H9 (cell line): ENCODE measurements around the gene SLC25A11. TPM values are rescaled to one million over a fixed set of nuclear protein-coding genes. Genes with fewer than 3 reads are reported as not detected.

Source experiments
- DNase-seq: peaks from one replicate; pipeline ENCODE4 v3.0.0-alpha.2; 2017
- H2AFZ ChIP-seq: one replicate; pipeline ENCODE4 v1.6.1; 2013; ENCODE audit warnings: mild to moderate bottlenecking, low read length, control low read depth, moderate library complexity
- H2AK5ac ChIP-seq: 2 replicates; pipeline ENCODE4 v1.6.1; 2013; ENCODE audit warnings: low read length, control low read depth, mixed read lengths; ENCODE audit not compliant: insufficient read length
- H2BK120ac ChIP-seq: one replicate; pipeline ENCODE4 v1.6.1; 2013; ENCODE audit warnings: low read depth, mild to moderate bottlenecking, low read length, control low read depth, inconsistent platforms; ENCODE audit not compliant: poor library complexity, severe bottlenecking
- H2BK12ac ChIP-seq: 2 replicates; pipeline ENCODE4 v1.6.1; 2013; ENCODE audit warnings: low read length, control low read depth, mixed read lengths, low read depth; ENCODE audit not compliant: insufficient read length
- H2BK15ac ChIP-seq: 2 replicates; pipeline ENCODE4 v1.6.1; 2013; ENCODE audit warnings: low read depth, low read length, control low read depth
- H2BK20ac ChIP-seq: one replicate; pipeline ENCODE4 v1.6.1; 2013; ENCODE audit warnings: low read depth, mild to moderate bottlenecking, low read length, control low read depth, inconsistent platforms; ENCODE audit not compliant: poor library complexity, severe bottlenecking
- H2BK5ac ChIP-seq: 2 replicates; pipeline ENCODE4 v1.6.1; 2013; ENCODE audit warnings: low read length, control low read depth, mixed read lengths; ENCODE audit not compliant: insufficient read length
- H3K14ac ChIP-seq: 2 replicates; pipeline ENCODE4 v1.6.1; 2013; ENCODE audit warnings: low read length, control low read depth; ENCODE audit not compliant: insufficient read depth
- H3K18ac ChIP-seq: 2 replicates; pipeline ENCODE4 v1.6.1; 2013; ENCODE audit warnings: low read depth, mild to moderate bottlenecking, mixed read lengths, low read length, control low read depth; ENCODE audit not compliant: insufficient read length
- H3K23ac ChIP-seq: 2 replicates; pipeline ENCODE4 v1.6.1; 2013; ENCODE audit warnings: low read length, control low read depth, mixed read lengths, low read depth; ENCODE audit not compliant: insufficient read length
- H3K23me2 ChIP-seq: 2 replicates; pipeline ENCODE4 v1.6.1; 2013; ENCODE audit warnings: low read depth, mild to moderate bottlenecking, mixed read lengths, low read length, control low read depth; ENCODE audit not compliant: insufficient read length, poor library complexity, severe bottlenecking
- H3K27ac ChIP-seq: 2 replicates; pipeline ENCODE4 v1.5.1; 2013; ENCODE audit warnings: low read length, control low read depth, mixed read lengths, low read depth; ENCODE audit not compliant: insufficient read length
- H3K27me3 ChIP-seq: 2 replicates; pipeline ENCODE4 v1.6.1; 2013; ENCODE audit warnings: low read length, control low read depth, inconsistent platforms; ENCODE audit not compliant: insufficient read depth
- H3K4ac ChIP-seq: 2 replicates; pipeline ENCODE4 v1.6.1; 2013; ENCODE audit warnings: low read depth, mild to moderate bottlenecking, control low read depth, inconsistent platforms, low read length, moderate library complexity
- H3K4me1 ChIP-seq: 2 replicates; pipeline ENCODE4 v1.6.1; 2013; ENCODE audit warnings: low read length, control low read depth, inconsistent platforms; ENCODE audit not compliant: insufficient read depth
- H3K4me2 ChIP-seq: 2 replicates; pipeline ENCODE4 v1.6.1; 2013; ENCODE audit warnings: low read length, control low read depth, mixed read lengths; ENCODE audit not compliant: insufficient read length, insufficient read depth
- H3K56ac ChIP-seq: 2 replicates; pipeline ENCODE4 v1.6.1; 2013; ENCODE audit warnings: low read depth, mild to moderate bottlenecking, mixed read lengths, low read length, control low read depth; ENCODE audit not compliant: insufficient read length
- H3K79me1 ChIP-seq: 2 replicates; pipeline ENCODE4 v1.6.1; 2013; ENCODE audit warnings: low read depth, mild to moderate bottlenecking, moderate library complexity, low read length, control low read depth, inconsistent platforms; ENCODE audit not compliant: insufficient read depth, poor library complexity, severe bottlenecking
- H3K79me2 ChIP-seq: 2 replicates; pipeline ENCODE4 v1.6.1; 2013; ENCODE audit warnings: low read length, control low read depth, inconsistent platforms; ENCODE audit not compliant: insufficient read depth
- H3K9ac ChIP-seq: 2 replicates; pipeline ENCODE4 v1.6.1; 2013; ENCODE audit warnings: low read length, control low read depth, mixed read lengths; ENCODE audit not compliant: insufficient read length; ENCODE audit errors: extremely low read depth
- H3K9me3 ChIP-seq: one replicate; pipeline ENCODE4 v1.6.1; 2013; ENCODE audit warnings: low read depth, low read length, inconsistent platforms; ENCODE audit not compliant: control insufficient read depth
- H3T11ph ChIP-seq: one replicate; pipeline ENCODE4 v1.6.1; 2013; ENCODE audit warnings: mild to moderate bottlenecking, low read length, control low read depth, inconsistent platforms
- H4K20me1 ChIP-seq: one replicate; pipeline ENCODE4 v1.6.1; 2013; ENCODE audit not compliant: control insufficient read depth, insufficient read length, insufficient read depth
- H4K5ac ChIP-seq: 2 replicates; pipeline ENCODE4 v1.6.1; 2013; ENCODE audit warnings: low read depth, mild to moderate bottlenecking, mixed read lengths, low read length, control low read depth; ENCODE audit not compliant: insufficient read length
- H4K8ac ChIP-seq: replicated peaks from 2 replicates; pipeline ENCODE4 v1.6.1; 2013; ENCODE audit warnings: low read length, control low read depth, mixed read lengths, low read depth; ENCODE audit not compliant: insufficient read length
- H4K91ac ChIP-seq: 2 replicates; pipeline ENCODE4 v1.6.1; 2013; ENCODE audit warnings: low read depth, mild to moderate bottlenecking, moderate library complexity, mixed read lengths, low read length, control low read depth; ENCODE audit not compliant: insufficient read length
- H3K27ac Mint-ChIP-seq, 3 experiments: 2 replicates in 2 of 3; 3 replicates in 1 of 3; pipeline ENCODE4 v1.8.0; 2020 to 2021; ENCODE audit warnings: mixed read lengths in 3 of 3, mild to moderate bottlenecking in 1 of 3, moderate library complexity in 1 of 3
- H3K27me3 Mint-ChIP-seq: 2 replicates; pipeline ENCODE4 v1.8.0; 2021; ENCODE audit warnings: low read depth, mild to moderate bottlenecking, moderate library complexity, mixed read lengths
- H3K36me3 Mint-ChIP-seq, 3 experiments: 2 replicates in 2 of 3; 3 replicates in 1 of 3; pipeline ENCODE4 v1.8.0; 2020 to 2021; ENCODE audit warnings: low read depth in 3 of 3, mixed read lengths in 3 of 3; ENCODE audit not compliant: insufficient read depth in 1 of 3
- H3K4me1 Mint-ChIP-seq, 2 experiments: 2 replicates each; pipeline ENCODE4 v1.8.0; 2020; ENCODE audit warnings: mixed read lengths in 2 of 2
- H3K4me3 Mint-ChIP-seq, 2 experiments: 2 replicates in 1 of 2; 3 replicates in 1 of 2; pipeline ENCODE4 v1.8.0; 2020 to 2021; ENCODE audit warnings: mild to moderate bottlenecking in 2 of 2, mixed read lengths in 2 of 2, moderate library complexity in 1 of 2
- H3K9me3 Mint-ChIP-seq, 2 experiments: 2 replicates in 1 of 2; 3 replicates in 1 of 2; pipeline ENCODE4 v1.8.0; 2020; ENCODE audit warnings: mild to moderate bottlenecking in 2 of 2, mixed read lengths in 2 of 2, moderate library complexity in 1 of 2
- WGBS: extraction: QIAGEN DNeasy Blood & Tissue Kit; methylation state at CpG from one replicate; pipeline ENCODE4 v1.1.7; 2013; ENCODE audit warnings: missing lambda C conversion rate, low lambda C conversion rate, mixed read lengths; ENCODE audit not compliant: insufficient read length; ENCODE audit errors: extremely low coverage; 5-methylcytosine and 5-hydroxymethylcytosine counted together
- total RNA-seq: library from RNA; stranded (reverse); gene quantifications from 2 replicates; pipeline ENCODE4 v1.2.1, GENCODE V29; 2021
- TF ChIP-seq, protein P1 (sequence below): fragments of 200-600 bp; sonication (generic); conservative IDR thresholded peaks from 3 replicates; pipeline ENCODE4 v1.8.0; 2021; ENCODE audit warnings: antibody characterized with exemption, mild to moderate bottlenecking

SLC25A11 gene
- total RNA-seq, 1 experiment from 2014 or later: 74.9 TPM

GRCh38 chr17:4974115-4974670 is 34.3 kb upstream of the SLC25A11 start:
- H3K36me3 Mint-ChIP-seq: peaks cover 15 to 46% (median 22%) of the 10 kb centered on the region in 3 experiments

More at GRCh38 chr17:4974115-4974670, 34.3 kb upstream of the SLC25A11 start:
- Histone ChIP-seq H2AK5ac (no peak overlapping the region), H3K9me3 (no peaks in the 10 kb centered on the region), H2BK20ac (no peak overlapping the region), H3K4me1 (peaks cover 10% of the 10 kb centered on the region; the same call in 1 of the 2 replicates), H3K23ac (no peak overlapping the region), H3K79me1 (no peaks in the 10 kb centered on the region), H2BK12ac (no peak overlapping the region), H2BK15ac (no peak overlapping the region), H4K20me1 (no peaks in the 10 kb centered on the region), H4K5ac (no peak overlapping the region), H3K79me2 (peaks cover 2% of the 10 kb centered on the region; the same call in 1 of the 2 replicates), H3T11ph (no peak overlapping the region), H3K18ac (no peak overlapping the region), H3K4me2 (no peak overlapping the region), H3K56ac (no peak overlapping the region), H2BK120ac (no peak overlapping the region), H2AFZ (no peak overlapping the region), H3K27ac (no peak overlapping the region), H3K4ac (no peak overlapping the region), H2BK5ac (no peak overlapping the region), H4K8ac (no peak overlapping the region), H3K27me3 (peaks cover 23% of the 10 kb centered on the region; the same call in 1 of the 2 replicates), H3K9ac (no peak overlapping the region), H4K91ac (no peak overlapping the region), H3K14ac (no peak overlapping the region), H3K23me2 (peaks cover 3% of the 10 kb centered on the region)
- TF ChIP-seq, protein P1, sequence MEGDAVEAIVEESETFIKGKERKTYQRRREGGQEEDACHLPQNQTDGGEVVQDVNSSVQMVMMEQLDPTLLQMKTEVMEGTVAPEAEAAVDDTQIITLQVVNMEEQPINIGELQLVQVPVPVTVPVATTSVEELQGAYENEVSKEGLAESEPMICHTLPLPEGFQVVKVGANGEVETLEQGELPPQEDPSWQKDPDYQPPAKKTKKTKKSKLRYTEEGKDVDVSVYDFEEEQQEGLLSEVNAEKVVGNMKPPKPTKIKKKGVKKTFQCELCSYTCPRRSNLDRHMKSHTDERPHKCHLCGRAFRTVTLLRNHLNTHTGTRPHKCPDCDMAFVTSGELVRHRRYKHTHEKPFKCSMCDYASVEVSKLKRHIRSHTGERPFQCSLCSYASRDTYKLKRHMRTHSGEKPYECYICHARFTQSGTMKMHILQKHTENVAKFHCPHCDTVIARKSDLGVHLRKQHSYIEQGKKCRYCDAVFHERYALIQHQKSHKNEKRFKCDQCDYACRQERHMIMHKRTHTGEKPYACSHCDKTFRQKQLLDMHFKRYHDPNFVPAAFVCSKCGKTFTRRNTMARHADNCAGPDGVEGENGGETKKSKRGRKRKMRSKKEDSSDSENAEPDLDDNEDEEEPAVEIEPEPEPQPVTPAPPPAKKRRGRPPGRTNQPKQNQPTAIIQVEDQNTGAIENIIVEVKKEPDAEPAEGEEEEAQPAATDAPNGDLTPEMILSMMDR: no peak
- Mint-ChIP-seq H3K4me3 (peak overlapping the region in 1 of 2 experiments; percentile 2; a peak in 1 of 5 replicates), H3K27ac (no peak overlapping the region), H3K9me3 (no peaks in the 10 kb centered on the region), H3K4me1 (peaks cover 25% of the 10 kb centered on the region in 2 experiments), H3K27me3 (peaks cover 62% of the 10 kb centered on the region)
- no peak for DNase-seq
- WGBS: no CpG with 5 or more reads among the region's 9 CpGs
